Esophagus squamous epithelium (tissue), 5 donors: Measurements from ENCODE around the gene ZNF442. TPM values are rescaled to one million over a fixed set of nuclear protein-coding genes. Genes with fewer than 3 reads are reported as not detected.
"Not testable (repeated sequence)": the region's sequence is repeated elsewhere in the genome, so short reads cannot be mapped to it uniquely, and the experiment has no call there.

Experiments
- DNase-seq: peaks from one replicate; lab custom pipeline; 2025; lab: John Stamatoyannopoulos, UW
- H3K27ac ChIP-seq, 4 donors: fragments of 200-600 bp; sonication (generic); one replicate each; pipeline ENCODE4 v1.5.1; 2016 to 2019; ENCODE audit warnings: mild to moderate bottlenecking in 1 of 4
- H3K27me3 ChIP-seq, 4 donors: fragments of 200-600 bp; sonication (generic); 1 replicate in 3 of 4; 2 replicates in 1 of 4; pipeline versions ENCODE4 v1.5.1 to v1.6.0; 2017 to 2021; ENCODE audit warnings: antibody characterized with exemption in 1 of 4
- H3K36me3 ChIP-seq, 3 donors: fragments of 200-600 bp; sonication (generic); one replicate each; pipeline ENCODE4 v1.5.1; 2016 to 2019
- H3K4me1 ChIP-seq, 3 donors: fragments of 200-600 bp; sonication (generic); one replicate each; pipeline ENCODE4 v1.5.1; 2017 to 2019
- H3K4me3 ChIP-seq, 4 donors: fragments of 200-600 bp; sonication (generic); 1 replicate in 3 of 4; 2 replicates in 1 of 4; pipeline ENCODE4 v1.5.1; 2016 to 2019; ENCODE audit warnings: mild to moderate bottlenecking in 2 of 4, moderate library complexity in 1 of 4
- H3K9me3 ChIP-seq, 3 donors: fragments of 200-600 bp; sonication (generic); one replicate each; pipeline ENCODE4 v1.5.1; 2016 to 2019
- CTCF ChIP-seq, 6 experiments: fragments of 450-650 bp in 4 of 6; fragments of 200-600 bp in 2 of 6; sonication (generic) in 2 of 6; IDR thresholded peaks; one replicate each; pipeline ENCODE4 v1.5.1; 2016 to 2019; ENCODE audit warnings: antibody characterized with exemption in 6 of 6, mild to moderate bottlenecking in 4 of 6, moderate library complexity in 4 of 6
- POLR2A ChIP-seq, 4 donors: fragments of 450-650 bp; IDR thresholded peaks; one replicate each; pipeline ENCODE4 v1.6.1; 2017; ENCODE audit warnings: antibody characterized with exemption in 4 of 4, mild to moderate bottlenecking in 4 of 4, moderate library complexity in 3 of 4
- WGBS, 2 donors: methylation state at CpG; one replicate each; pipeline ENCODE4 v1.1.5; 2018; 5-methylcytosine and 5-hydroxymethylcytosine counted together
- intact Hi-C: fragments of 100-400 bp; cut with DNase I; formaldehyde crosslinking; loops from one replicate; pipeline ENCODE4 v1.15.0; 2022
- total RNA-seq, 4 donors: library from RNA; depleted of rRNA; stranded (reverse); fragments of >200 nt; gene quantifications; one replicate each; pipeline ENCODE4 v1.1.0, GENCODE V29; 2016
- donor health status: DM: yes; HTN: yes; CAD: no.

Gene ZNF442
- total RNA-seq, 4 donors from 2014 or later, result 0.45 to 2.5 (median 1.1) TPM

GRCh38 chr19:12380444-12380737, 14.9 kb upstream of the ZNF442 start:
- 70 to 85% methylated on average over 2 of the region's 2 CpGs for WGBS, 2 donors
- Histone ChIP-seq H3K9me3 (peaks cover 0 to 88% (median 39%) of the 10 kb centered on the region in 3 donors), H3K4me3 (no peak overlapping the region), H3K4me1 (no peaks in the 10 kb centered on the region), H3K36me3 (peaks cover 0 to 46% (median 5%) of the 10 kb centered on the region in 3 donors), H3K27ac (no peak overlapping the region), H3K27me3 (no peaks in the 10 kb centered on the region)
- DNase-seq, result no peak
- intact Hi-C loops, result no loop called here
- TF ChIP-seq CTCF (IDR thresholded peaks at IDR 0.05), result no peak
- no peak for TF ChIP-seq POLR2A (IDR thresholded peaks at IDR 0.05)

GRCh38 chr19:12379732-12380443, 14.4 kb upstream of the ZNF442 start:
- Histone ChIP-seq H3K27ac (no peak overlapping the region), H3K9me3 (peaks cover 0 to 86% (median 39%) of the 10 kb centered on the region in 3 donors), H3K4me3 (no peak overlapping the region), H3K4me1 (no peaks in the 10 kb centered on the region), H3K36me3 (peaks cover 0 to 46% (median 5%) of the 10 kb centered on the region in 3 donors), H3K27me3 (no peaks in the 10 kb centered on the region)
- intact Hi-C loops, result no loop called here
- 85 to 90% methylated on average over 5 of the region's 5 CpGs for WGBS, 2 donors
- TF ChIP-seq CTCF (IDR thresholded peaks at IDR 0.05) (no peak), POLR2A (IDR thresholded peaks at IDR 0.05) (no peak)
- no peak for DNase-seq

- WGBS, 2 donors, result 64 to 92% methylated on average over 1 of the region's 1 CpG
- Histone ChIP-seq H3K27ac (no peak overlapping the region), H3K9me3 (peaks cover 0 to 28% (median 6%) of the 10 kb centered on the region in 3 donors), H3K36me3 (no peaks in the 10 kb centered on the region), H3K27me3 (no peaks in the 10 kb centered on the region), H3K4me3 (no peak overlapping the region), H3K4me1 (no peaks in the 10 kb centered on the region)
- no peak for TF ChIP-seq POLR2A (IDR thresholded peaks at IDR 0.05)
- TF ChIP-seq CTCF (IDR thresholded peaks at IDR 0.05), result no peak
- intact Hi-C loops, result no loop called here
- DNase-seq, result no peak
Observed at GRCh38 chr19:12374026-12374425, 8.5 kb upstream of the ZNF442 start.

GRCh38 chr19:12364391-12365235, 870 bp downstream of the ZNF442 start:
- Histone ChIP-seq H3K9me3 (no peaks in the 10 kb centered on the region), H3K27me3 (no peaks in the 10 kb centered on the region), H3K27ac (peak overlapping the region; percentile 79 to 94 (median 86)), H3K36me3 (no peaks in the 10 kb centered on the region), H3K4me3 (peak overlapping the region; percentile 65 to 89 (median 82)), H3K4me1 (peaks cover 5 to 22% (median 10%) of the 10 kb centered on the region in 3 donors)
- WGBS, 2 donors, result 11 to 13% methylated on average over 9 to 19 of the region's 28 CpGs
- no peak for DNase-seq
- TF ChIP-seq POLR2A (IDR thresholded peaks at IDR 0.05) (no peak), CTCF (IDR thresholded peaks at IDR 0.05) (no peak)
- intact Hi-C loops, result no loop called here

- H3K27ac ChIP-seq, intact Hi-C loops, H3K36me3 ChIP-seq, H3K4me3 ChIP-seq, H3K9me3 ChIP-seq, H3K27me3 ChIP-seq, DNase-seq: not testable (repeated sequence)
- peaks cover 5 to 22% (median 10%) of the 10 kb centered on the region in 3 donors for H3K4me1 ChIP-seq
- no CpG with 5 or more reads among the region's 30 CpGs for WGBS, 2 donors
Observed at GRCh38 chr19:12362236-12362635, 3.2 kb downstream of the ZNF442 start.
